Right lung (tissue), 5 donors: ENCODE results near the gene PDILT. TPM values are rescaled to one million over a fixed set of nuclear protein-coding genes. Genes with fewer than 3 reads are reported as not detected.

Experiments
- DNase-seq, 2 donors: peaks; one replicate each; pipeline ENCODE4 v3.0.0-alpha.2; 2013
- polyA plus RNA-seq, 5 donors: library from polyadenylated mRNA; unstranded; fragments of 120-200 nt; gene quantifications; one replicate each; pipeline versions ENCODE4 v1.2.1 to v1.2.3, GENCODE V29; 2013; ENCODE audit warnings: inconsistent platforms in 1 of 5, low replicate concordance in 1 of 5; ENCODE audit not compliant: insufficient read length in 5 of 5, insufficient read depth in 1 of 5

PDILT gene
- polyA plus RNA-seq, 5 donors = not detected

DNA sequence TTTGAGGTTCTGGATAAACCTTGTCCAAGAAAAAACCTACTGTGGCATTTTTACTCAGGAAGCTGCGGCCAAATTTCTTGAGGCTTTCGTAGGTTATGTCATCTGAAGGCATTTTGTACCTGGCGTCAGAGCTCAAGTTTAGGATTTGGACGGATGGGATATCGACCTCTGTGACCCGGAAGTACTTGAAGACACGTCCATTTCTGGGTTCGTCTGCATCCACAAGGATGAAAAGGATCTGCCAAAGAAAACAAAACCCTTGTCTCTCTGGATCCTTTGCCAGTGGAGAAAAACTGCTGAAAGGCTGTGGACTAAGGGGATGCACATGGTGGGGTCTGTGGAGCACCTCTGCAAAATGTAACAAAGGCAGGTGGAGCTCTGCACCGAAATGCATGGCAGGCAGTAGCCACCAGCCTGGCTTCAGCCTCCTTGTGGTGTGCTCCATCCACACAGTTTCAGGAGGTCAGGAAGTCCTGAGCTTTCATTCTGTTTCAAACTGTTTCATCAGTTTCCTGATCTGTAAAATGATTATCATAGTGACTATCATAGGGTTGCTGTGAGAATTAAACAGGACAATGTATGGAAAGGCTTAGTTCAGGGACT, 35.0 kb downstream of the PDILT start:
- DNase-seq = no peak

DNA sequence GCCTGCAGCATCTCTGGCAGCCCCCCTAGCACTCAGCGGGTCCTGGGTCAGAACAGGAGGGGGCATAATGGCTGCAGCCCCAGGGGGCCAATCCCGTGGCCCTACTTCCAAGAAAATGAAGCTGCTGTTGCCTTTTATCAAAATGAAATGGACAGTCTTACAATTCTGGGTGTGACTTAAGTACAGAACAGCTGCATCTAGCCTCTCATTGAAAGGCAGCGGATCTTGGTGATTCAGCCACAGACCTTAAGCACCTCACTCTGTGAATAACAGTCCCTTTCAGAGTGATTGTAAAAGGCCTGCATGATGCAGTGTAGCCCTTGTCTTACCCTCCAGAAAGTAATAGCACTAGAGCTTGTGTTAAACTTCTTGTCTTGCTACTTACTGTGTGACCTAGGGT, 40.5 kb downstream of the PDILT start:
- DNase-seq = no peak

DNA sequence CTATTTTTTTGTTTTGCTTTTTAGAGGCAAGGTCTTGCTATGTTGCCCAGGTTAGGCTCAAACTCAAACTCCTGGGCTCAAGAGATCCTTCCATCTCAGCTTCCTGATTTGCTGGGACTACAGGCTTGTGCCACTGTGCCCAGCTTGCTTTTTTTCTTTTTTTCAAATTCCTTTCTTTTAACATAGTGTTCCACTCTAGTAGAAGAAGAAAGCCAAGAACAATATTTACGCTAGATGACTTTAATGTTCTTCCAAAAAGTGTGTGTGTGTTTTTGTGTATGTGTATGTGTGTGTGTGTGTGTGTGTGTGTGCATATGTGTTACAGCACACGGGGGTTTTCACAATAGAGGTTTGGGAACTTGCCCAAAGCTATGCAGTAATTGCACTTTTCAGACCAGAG, 41.3 kb downstream of the PDILT start:
- DNase-seq = no peak

DNA sequence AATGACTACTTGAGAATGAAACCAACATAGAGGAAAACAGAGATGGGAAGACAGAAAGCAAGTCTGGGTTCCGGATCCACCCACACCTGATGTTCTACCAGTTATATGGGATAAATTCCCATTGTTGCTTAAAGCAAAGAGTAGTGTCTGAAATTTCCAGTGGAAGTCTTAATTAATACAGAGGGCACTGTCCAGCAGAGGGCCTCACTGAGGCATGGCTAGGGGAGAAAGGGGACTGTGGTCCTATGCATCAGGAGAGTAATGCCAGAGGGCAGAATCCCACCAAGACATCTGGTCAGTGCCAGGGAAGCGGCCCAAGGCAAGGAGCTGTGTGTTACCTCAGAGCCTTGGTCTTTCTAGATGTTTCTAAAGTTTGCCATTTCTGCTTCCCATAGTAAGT, 44.5 kb downstream of the PDILT start:
- DNase-seq = no peak

DNA sequence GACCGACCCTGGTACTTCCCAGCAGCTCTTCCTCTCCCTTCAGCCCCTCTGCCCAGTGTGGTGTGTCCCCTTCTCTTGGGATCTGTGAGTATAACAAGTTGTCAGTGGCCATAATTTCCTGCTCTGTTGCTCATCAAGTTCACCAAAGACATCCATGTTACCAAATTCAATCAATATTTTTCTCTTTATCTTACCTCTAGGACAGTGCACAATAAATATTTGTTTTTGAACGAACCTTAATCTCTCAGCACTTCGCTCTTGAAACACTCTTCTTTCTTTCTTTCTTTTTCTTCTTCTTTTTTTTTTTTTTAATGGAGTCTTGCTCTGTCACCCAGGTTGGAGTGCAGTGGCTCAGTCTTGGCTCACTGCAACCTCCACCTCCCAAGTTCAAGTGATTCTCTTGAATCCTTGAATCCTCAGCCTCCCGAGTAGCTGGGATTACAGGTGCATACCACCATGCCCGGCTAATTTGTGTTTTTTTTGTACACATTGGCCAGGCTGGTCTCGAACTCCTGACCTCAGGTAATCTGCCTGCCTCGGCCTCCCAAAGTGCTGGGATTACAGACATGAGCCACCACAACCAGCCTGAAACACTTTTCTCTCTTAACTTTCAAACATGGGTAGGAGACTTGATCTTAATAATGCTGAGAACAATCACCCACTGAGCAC, 49.3 kb downstream of the PDILT start:
- no peak for DNase-seq

DNA sequence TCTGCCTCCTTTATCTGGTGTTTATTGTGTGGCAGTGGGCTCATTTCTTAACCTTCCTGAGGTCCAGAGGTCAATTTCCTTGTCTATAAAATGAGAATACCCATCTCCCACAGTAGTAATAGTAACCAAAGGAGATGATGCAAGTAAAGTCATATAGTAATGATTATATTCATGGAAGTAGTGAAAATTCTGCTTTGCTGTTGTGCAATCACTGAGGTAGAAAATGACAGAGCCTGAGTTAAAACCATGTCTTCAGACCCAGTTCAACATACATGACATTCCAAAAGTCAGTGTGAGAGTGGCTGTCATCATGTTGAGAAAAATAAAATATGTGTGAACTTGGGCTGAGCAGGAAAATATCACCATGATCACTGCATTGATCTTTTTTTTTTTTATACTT, 51.2 kb downstream of the PDILT start:
- no peak for DNase-seq

DNA sequence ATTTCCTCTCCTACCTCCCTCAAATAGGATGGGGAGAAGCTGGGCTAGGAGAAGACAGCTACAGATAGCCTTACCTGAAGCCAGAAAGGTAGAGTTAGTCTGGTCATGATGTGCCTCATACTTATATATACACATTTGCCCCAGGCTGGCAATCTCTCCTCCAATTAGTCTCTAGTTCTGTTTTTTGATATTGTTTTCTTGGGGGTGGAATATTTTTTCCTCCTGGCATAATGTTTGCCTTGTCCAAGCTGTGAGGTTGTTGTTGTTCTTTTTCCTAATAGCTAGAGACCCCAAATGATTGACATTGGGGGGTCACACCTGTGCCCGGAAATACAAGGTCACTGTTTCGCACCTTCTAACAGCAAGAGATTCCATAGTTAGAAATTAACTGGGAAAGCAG, 51.9 kb downstream of the PDILT start, which contains the start of gene UMOD:
UMOD (minus strand) TSS at position 101 of the 400 bp plus-strand sequence. CDS start 1,978 bp downstream, outside the sequence.
- no peak for DNase-seq

DNA sequence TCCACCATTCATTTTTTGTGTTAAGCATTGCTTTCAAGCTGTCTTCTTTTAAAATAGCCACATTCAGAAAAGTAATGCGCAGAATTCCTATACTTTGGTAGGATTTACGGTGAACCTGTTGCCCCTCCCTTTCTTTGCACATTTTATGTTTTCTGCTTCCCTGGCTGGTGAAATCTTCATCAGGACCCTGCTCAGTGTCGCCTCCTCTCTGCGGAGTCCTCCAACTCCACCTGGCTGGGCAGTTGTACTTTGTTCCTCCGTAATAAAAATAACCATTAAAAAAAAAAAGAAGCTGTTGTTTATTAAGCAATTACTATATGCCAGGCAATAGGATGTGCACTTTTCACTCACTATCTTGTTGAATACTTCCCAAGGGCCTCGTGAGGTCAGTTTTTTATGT, 54.9 kb downstream of the PDILT start:
- no peak for DNase-seq

DNA sequence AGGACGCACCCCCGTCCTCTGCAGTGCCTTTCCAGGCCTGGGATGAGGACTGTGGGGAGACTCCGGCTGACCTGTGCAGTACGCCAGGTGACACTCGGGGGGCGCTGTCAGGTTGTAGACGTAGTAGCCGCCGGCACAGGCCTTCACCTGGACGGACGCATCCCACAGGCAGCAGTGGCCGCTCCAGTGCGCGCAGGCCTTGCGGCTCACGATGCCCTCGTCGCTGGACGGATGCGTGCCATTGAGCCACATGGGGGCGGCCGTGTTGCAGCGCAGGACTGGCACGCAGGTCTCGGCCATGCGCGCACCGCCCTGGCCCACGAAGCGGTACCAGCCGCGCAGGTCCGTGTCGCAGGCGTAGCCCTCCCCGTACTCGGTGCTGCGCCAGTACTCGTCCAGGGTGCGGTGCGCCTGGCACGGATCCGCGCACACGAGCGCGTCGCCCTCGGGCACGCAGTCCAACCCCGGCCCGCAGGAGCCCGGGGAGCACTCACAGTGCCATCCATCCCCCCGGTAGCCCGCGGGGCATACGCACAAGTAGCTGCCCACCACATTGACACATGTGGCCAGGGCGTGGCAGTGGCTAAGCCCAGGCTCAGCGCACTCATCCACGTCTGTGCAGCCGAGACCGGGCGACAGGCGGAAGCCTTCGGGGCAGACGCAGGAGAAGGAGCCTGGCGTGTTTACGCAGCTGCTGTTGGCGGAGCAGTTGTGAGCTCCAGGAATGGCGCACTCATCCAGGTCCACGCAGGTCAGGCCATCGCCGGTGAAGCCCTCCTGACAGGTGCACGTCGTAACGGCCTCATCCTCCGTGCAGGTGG, 56.0 kb downstream of the PDILT start:
- no peak for DNase-seq

DNA sequence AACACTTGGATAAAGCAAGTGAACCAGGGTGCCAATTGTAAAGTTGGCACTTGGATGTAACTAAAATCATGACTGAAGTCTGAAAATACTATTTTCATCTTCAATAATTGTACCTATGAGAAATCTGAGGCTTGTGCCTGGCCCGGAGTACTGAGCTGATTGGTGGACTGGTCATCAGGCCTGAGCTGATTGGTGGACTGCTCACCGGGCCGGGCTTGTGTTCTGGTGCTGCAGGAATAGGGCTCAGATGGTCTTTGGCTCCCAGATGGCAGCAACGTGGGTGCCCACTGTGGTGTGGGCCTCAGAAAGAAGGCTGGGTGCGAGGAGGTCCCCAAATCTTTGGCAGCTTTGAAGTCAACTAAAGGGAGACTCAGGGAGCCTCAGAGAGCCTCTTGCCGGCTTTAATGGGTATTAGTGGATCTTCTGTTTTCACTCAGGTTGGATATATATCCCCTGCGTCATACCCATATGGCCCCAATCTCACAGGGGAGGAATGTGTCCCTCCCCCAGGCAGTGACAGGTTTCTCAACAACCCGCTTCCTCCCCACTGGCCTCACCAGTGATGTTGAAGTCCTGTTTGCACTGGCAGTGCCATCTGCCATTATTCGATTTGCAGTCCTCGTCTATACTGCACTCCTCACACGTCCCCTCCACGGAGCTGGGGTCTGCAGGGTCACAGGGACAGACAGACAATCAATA, 56.7 kb downstream of the PDILT start:
- DNase-seq = no peak

DNA sequence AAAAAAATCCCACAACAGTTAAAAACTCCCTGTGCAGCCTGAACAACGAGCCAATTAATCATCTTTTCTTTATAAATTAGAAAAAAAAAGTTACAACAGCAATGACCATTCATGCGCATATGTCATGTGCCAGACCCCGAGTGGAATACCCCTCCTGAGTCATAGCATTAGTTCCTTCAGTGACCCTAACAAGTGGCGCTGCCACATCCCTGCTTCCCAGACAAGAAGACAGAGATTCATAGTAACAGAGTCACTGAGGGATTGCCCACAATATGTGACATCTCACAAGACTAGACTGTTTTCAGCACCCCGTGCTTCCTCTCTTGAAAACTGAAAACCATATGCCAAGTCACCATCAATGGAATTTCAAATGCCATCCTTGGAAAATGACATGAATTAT, 59.9 kb downstream of the PDILT start:
- no peak for DNase-seq

DNA sequence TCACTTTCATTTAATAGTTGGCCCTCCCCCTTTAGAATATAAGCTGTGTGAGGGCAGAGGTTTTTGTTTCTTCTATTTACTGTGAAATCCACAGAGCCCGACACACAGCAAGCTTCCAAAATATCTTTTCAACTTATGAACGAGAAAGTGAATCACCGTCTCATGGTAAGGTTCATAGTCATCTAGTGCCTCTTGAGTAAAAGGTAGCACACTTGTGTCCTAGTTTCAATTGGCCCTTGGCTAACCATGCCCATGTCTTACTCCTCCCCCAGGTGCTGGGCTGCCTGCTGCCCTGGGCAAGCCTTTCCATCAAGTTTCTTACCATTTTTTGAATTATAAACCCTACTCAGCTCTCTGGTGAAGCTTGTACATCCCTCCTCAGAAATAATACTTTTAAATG, 64.8 kb downstream of the PDILT start:
- no peak for DNase-seq

DNA sequence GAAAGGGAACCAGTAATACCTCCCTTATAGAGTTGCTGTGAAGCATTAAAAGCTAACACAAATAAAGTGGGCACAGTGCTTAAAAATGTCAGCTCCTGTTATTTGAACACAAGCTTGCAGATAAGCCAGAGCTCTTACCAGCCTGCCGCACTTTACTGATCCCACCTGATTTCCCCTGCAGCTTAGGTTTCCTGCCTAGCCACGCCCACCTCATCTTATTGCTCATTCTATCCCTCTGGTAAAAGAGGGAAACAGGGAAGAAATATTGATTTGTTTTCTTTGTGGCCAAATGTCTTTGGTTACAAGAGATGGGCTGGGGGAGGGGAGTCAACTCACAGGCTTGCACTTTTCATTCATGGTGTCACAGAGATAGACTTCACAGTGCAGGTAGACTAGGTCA, 67.6 kb downstream of the PDILT start:
- DNase-seq = no peak

DNA sequence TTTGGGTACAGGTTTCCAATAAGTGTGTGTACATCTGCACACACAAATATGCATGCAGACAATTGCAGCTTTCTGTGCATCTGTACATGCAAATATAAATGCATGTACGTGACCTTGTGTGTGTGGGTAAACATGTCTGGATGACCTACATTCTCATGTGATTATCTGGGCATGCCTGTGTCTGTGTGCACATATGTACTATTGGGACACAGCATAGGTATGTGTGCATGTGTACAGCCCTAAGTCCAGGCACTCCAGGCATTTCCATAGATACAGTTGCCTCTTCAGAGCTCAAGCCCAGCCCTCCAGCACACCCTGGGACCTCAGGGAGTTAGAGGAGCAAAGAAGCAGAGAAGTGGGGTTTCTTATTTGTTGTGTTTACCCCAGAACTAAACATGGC, 70.1 kb downstream of the PDILT start:
- no peak for DNase-seq

DNA sequence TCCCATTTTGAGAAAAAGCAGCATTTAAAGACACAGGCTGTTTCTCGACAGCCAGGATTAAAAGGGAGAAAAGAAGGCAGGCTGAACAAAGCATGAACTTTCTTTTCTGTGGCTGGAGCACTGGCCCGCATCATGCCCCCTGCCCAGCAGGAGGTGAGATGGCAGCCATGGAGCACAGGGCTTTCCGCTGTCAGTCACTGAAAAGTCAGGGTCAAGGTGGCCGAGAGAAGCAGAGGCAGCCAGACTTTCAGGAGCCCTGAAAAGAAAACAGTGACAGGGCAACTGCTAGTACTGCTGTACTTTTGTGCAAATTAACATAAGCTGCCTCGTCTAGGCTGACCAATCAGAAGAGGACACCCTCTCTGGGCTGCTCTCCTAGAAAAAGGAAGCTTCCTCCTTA, 71.4 kb downstream of the PDILT start:
- no peak for DNase-seq

DNA sequence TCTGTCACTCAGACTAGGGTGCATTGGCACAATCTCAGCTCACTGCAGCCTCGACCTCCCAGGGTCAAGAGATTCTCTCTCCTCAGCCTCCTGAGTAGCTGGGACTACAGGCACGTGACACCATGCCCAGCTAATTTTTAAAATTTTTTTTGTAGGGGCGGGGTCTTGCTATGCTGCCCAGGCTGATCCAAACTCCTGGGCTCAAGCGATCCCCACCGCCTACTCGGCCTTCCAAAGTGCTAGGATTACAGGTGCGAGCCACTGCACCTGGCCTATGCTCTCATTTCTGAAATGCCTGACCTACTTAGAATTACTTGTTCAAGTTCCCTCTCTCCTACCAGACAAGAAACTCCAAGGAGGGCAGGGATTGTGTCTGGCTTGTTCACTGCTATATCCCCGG, 72.1 kb downstream of the PDILT start:
- no peak for DNase-seq

DNA sequence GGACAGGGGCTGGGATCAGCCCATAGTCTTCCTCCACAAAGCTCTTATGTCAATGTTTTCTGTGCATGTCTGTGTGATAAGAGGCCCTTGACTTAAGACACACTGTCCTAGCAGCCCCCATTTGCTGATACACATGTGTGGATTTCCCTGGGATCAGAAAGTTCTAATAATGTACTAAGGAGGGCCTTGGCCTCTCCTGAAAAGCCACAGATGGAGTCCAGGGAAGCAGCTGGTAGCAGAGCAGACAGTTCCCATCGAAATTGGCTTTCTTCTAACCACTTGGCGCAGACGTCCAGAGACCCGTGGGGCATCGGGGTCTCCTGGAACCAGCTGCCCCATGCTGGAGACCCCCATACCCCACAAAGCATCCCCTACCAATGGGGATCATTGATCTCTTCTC, 72.9 kb downstream of the PDILT start:
- no peak for DNase-seq

DNA sequence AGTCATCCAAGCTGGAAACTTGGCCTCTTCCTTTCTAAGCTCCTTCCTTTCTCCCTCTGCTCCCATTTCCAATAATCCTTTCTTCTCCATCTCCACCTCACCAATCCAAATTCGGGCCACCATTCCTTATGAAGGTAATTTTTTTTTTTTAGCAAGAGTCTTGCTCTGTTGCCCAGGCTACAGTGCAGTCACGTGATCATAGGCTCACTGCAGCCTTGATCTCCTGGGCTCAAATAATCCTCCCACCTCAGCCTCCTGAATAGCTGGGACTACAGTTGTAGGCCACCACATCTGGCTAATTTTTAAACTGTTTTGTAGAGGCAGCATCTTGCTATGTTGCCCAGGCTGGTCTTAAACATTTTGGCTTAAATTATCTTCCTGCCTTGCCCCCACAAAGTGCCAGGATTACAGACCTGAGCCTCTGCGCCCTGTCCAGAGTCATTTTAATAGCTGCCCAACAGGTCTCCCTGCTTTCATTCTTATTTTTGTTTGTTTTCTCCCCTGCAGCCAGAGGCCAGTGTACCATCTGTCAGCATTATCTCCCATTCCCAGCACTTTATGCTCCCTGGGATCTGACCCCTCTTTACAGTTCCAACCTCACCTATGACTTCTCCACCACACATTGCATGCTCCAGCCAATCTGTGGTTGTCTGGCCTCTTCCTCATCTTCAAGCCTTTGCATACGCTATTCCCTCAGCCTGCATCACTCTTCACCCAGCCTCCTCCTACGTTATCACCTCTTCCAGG, 75.0 kb downstream of the PDILT start:
- no peak for DNase-seq

DNA sequence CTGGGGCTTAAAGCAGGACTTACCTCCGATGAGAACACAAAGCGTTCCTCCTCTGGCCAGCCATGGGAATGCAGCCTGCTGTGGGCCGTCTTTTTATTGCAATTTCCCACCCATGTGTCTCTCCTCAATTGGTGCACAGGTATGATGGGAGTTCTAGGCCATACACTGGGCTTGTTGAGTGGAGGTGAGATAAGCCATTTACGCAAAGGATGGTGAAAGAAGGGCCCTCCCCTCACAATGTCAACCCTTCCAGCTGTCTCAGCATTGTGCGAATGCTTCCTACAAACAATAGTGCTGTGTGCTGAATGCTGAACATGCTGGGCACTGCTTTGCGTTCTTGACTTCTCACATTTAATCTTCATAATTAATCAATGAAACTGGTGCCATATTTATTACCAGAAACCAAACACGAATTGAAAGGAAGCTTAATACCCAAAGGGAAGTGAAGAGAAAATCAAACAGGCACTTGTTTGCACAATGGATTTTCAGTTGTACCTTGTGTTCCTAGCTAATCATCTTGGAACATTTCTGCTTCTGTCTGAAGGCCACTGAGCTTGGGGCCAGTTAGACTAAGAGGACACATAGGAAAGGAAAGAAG, 77.0 kb downstream of the PDILT start, which contains the start of gene GP2:
GP2 (minus strand) TSS at position 70 of the 598 bp plus-strand sequence. CDS start 1,082 bp downstream, outside the sequence.
- DNase-seq = no peak

DNA sequence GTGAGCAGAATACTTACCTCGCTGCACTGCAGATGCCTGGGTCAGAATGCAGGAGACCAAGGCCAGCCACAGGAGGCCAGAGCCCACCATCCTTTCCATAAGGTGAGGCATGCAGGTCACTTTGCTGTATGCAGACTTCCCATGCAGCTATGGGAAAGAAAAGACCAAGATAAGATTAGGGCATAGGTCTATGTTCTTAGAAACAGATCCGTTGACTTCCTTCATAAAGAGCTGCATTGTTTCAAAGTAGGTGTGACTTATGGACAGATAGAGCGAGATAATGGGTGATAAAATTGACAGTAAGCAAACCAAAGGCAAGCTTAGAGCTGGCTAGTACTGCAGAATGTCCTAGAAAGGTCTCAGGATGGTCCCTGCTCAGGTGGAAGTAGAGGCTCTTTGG, 78.2 kb downstream of the PDILT start:
- no peak for DNase-seq

DNA sequence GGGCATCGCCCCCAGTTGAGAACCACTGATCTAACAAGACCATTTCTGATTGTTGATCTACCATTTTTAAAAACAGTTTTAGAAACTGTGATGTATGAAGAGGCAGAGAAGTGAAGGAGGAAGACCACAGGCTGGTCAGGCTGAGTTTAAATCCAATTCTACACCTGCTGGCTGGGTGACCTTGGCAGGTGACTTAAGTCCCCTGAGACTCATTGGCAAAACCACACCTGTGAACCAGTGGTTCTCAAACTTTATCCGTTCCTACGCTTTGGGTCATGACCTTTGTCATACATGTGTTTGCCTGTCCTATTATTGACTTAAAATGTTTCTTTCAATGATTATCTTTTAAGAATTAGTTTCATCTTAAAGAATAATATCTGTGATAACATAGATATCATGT, 79.5 kb downstream of the PDILT start:
- DNase-seq = no peak
